T47D (cell line): Measurements from ENCODE around the gene OR5AR1.
A peak's percentile ranks its signal among the peaks of the same experiment; 100 is the strongest.

Experiments
- DNase-seq, 2 experiments: peaks; one replicate each; pipeline versions ENCODE4 v3.0.0 to v3.0.0-alpha.2; 2011 to 2012; ENCODE audit warnings: low read depth in 1 of 2, low spot score in 1 of 2
- JUND ChIP-seq: IDR thresholded peaks from 2 replicates; pipeline ENCODE4 v1.6.1; 2012; ENCODE audit warnings: low read depth
- in situ Hi-C: cut with HindIII; loops from 2 replicates; pipeline ENCODE4 v1.10.0; 2016; ENCODE audit warnings: low sequenced_read_pairs, low pct_unique_long_range_greater_than_20kb

The OR5AR1 gene

GRCh38 chr11:56700242-56700913, 36.9 kb downstream of the OR5AR1 start:
- no peak for TF ChIP-seq JUND

GRCh38 chr11:56700914-56701485, 37.5 kb downstream of the OR5AR1 start:
- TF ChIP-seq JUND = no peak
- in situ Hi-C loops = no loop called here
- no peak for DNase-seq

More at GRCh38 chr11:56700242-56700913, 36.9 kb downstream of the OR5AR1 start:
- in situ Hi-C loops = no loop called here
- DNase-seq = peak in 1 of 2 experiments; percentile 25

- no peak for DNase-seq
- in situ Hi-C loops = no loop called here
- no peak for TF ChIP-seq JUND
Measured at GRCh38 chr11:56705784-56706396, 42.4 kb downstream of the OR5AR1 start.

- no peak for TF ChIP-seq JUND
- no peak for DNase-seq
- in situ Hi-C loops = no loop called here
Measured at GRCh38 chr11:56706486-56706885, 43.0 kb downstream of the OR5AR1 start.

GRCh38 chr11:56714206-56714605, 50.7 kb downstream of the OR5AR1 start:
- no peak for DNase-seq
- in situ Hi-C loops = no loop called here
- TF ChIP-seq JUND = no peak
